Endodermal cell (in vitro differentiated cells): ENCODE measurements around the gene PCBP4. TPM values are rescaled to one million over a fixed set of nuclear protein-coding genes. Genes with fewer than 3 reads are reported as not detected.

Source experiments
- DNase-seq: peaks from one replicate; pipeline ENCODE4 v3.0.0-alpha.2; 2017
- H3K27ac ChIP-seq: 2 replicates; pipeline ENCODE4 v1.5.1; 2013; ENCODE audit warnings: mild to moderate bottlenecking, low read depth, low read length, moderate library complexity
- H3K27me3 ChIP-seq: 2 replicates; pipeline ENCODE4 v1.6.1; 2013; ENCODE audit warnings: mild to moderate bottlenecking, low read length, moderate library complexity; ENCODE audit not compliant: insufficient read depth, control insufficient read depth, poor library complexity, severe bottlenecking
- H3K36me3 ChIP-seq: 2 replicates; pipeline ENCODE4 v1.7.0; 2013; ENCODE audit warnings: mild to moderate bottlenecking, low read length, moderate library complexity; ENCODE audit not compliant: control insufficient read depth, insufficient read depth
- H3K4me1 ChIP-seq: one replicate; pipeline ENCODE4 v1.7.0; 2013; ENCODE audit warnings: low read length; ENCODE audit not compliant: control insufficient read depth, insufficient read depth
- H3K4me3 ChIP-seq: 2 replicates; pipeline ENCODE4 v1.5.1; 2013; ENCODE audit warnings: mild to moderate bottlenecking, low read length, moderate library complexity
- H3K9ac ChIP-seq: 2 replicates; pipeline ENCODE4 v1.6.1; 2013; ENCODE audit warnings: mild to moderate bottlenecking, low read length, moderate library complexity; ENCODE audit not compliant: poor library complexity, severe bottlenecking; ENCODE audit errors: extremely low read depth
- H3K9me3 ChIP-seq: 2 replicates; pipeline ENCODE4 v1.6.1; 2013; ENCODE audit warnings: mild to moderate bottlenecking, low read length, moderate library complexity; ENCODE audit not compliant: control insufficient read depth
- H3K27ac Mint-ChIP-seq: 2 replicates; pipeline ENCODE4 v1.8.0; 2020; ENCODE audit warnings: mixed read lengths
- H3K27me3 Mint-ChIP-seq: 2 replicates; pipeline ENCODE4 v1.8.0; 2021; ENCODE audit warnings: mild to moderate bottlenecking, mixed read lengths; ENCODE audit not compliant: insufficient read depth
- H3K36me3 Mint-ChIP-seq: 2 replicates; pipeline ENCODE4 v1.8.0; 2020; ENCODE audit warnings: low read depth, mixed read lengths
- H3K4me1 Mint-ChIP-seq: 2 replicates; pipeline ENCODE4 v1.8.0; 2020; ENCODE audit warnings: mixed read lengths
- H3K4me3 Mint-ChIP-seq: 2 replicates; pipeline ENCODE4 v1.8.0; 2020; ENCODE audit warnings: mild to moderate bottlenecking, moderate library complexity, mixed read lengths
- H3K9me3 Mint-ChIP-seq: 2 replicates; pipeline ENCODE4 v1.8.0; 2020; ENCODE audit warnings: mild to moderate bottlenecking, mixed read lengths
- CTCF ChIP-seq: fragments of 200-600 bp; sonication (generic); conservative IDR thresholded peaks from 2 replicates; pipeline ENCODE4 v1.5.0; 2021; ENCODE audit warnings: antibody characterized with exemption, mild to moderate bottlenecking
- WGBS, 2 experiments: methylation state at CpG; one replicate each; pipeline versions ENCODE4 v1.1.5 to v1.1.7; 2013; ENCODE audit warnings: missing lambda C conversion rate in 2 of 2, mixed read lengths in 1 of 2; ENCODE audit not compliant: insufficient coverage in 1 of 2, insufficient read length in 1 of 2; 5-methylcytosine and 5-hydroxymethylcytosine counted together
- total RNA-seq, 2 donors: library from RNA; stranded (reverse); fragmentation: NEBNext Ultra II Directional in 1 of 2; extraction: Animal tissue kit (Norgen Biotek cat#: 25700) in 1 of 2; gene quantifications; 2 replicates in 1 of 2; 3 replicates in 1 of 2; pipeline ENCODE4 v1.2.1, GENCODE V29; 2021

Gene PCBP4
- total RNA-seq, 2 donors from 2014 or later: 54.1 to 68.1 TPM

- Mint-ChIP-seq H3K9me3 (no peaks in the 10 kb centered on the region), H3K4me1 (peaks cover 18% of the 10 kb centered on the region), H3K4me3 (no peak overlapping the region), H3K36me3 (peaks cover 20% of the 10 kb centered on the region), H3K27ac (no peak overlapping the region), H3K27me3 (peaks cover 12% of the 10 kb centered on the region)
- H3K9me3 ChIP-seq: no peaks in the 10 kb centered on the region
- no peak overlapping the region for H3K9ac ChIP-seq
- H3K27ac ChIP-seq: no peak overlapping the region
- DNase-seq: no peak
- no peaks in the 10 kb centered on the region for H3K27me3 ChIP-seq
- H3K36me3 ChIP-seq: peaks cover 14% of the 10 kb centered on the region
- WGBS, 2 experiments: 88 to 96% methylated on average over 7 of the region's 7 CpGs
- H3K4me1 ChIP-seq: peaks cover 9% of the 10 kb centered on the region
- TF ChIP-seq CTCF: no peak
- H3K4me3 ChIP-seq: no peak overlapping the region
Observed at GRCh38 chr3:51998774-51999173, 31.5 kb upstream of the PCBP4 start.

- Mint-ChIP-seq H3K9me3 (no peaks in the 10 kb centered on the region), H3K36me3 (peaks cover 26% of the 10 kb centered on the region), H3K27me3 (peaks cover 8% of the 10 kb centered on the region), H3K27ac (peak overlapping the region; percentile 59), H3K4me3 (no peak overlapping the region), H3K4me1 (peaks cover 18% of the 10 kb centered on the region)
- Histone ChIP-seq H3K36me3 (peaks cover 19% of the 10 kb centered on the region), H3K9ac (no peak overlapping the region), H3K27ac (no peak overlapping the region), H3K4me3 (no peak overlapping the region), H3K4me1 (peaks cover 9% of the 10 kb centered on the region), H3K9me3 (no peaks in the 10 kb centered on the region), H3K27me3 (no peaks in the 10 kb centered on the region)
- 18 to 50% methylated on average over 4 to 6 of the region's 7 CpGs for WGBS, 2 experiments
- peak; percentile 81 for DNase-seq
- no peak for TF ChIP-seq CTCF
Observed at GRCh38 chr3:51997935-51998596, 30.8 kb upstream of the PCBP4 start.

GRCh38 chr3:51997172-51997571, 29.9 kb upstream of the PCBP4 start:
- no peak overlapping the region for H3K27ac ChIP-seq
- Mint-ChIP-seq H3K27ac (peak overlapping the region; percentile 28), H3K4me3 (no peak overlapping the region), H3K4me1 (peaks cover 23% of the 10 kb centered on the region), H3K9me3 (no peaks in the 10 kb centered on the region), H3K36me3 (peaks cover 34% of the 10 kb centered on the region), H3K27me3 (peaks cover 4% of the 10 kb centered on the region)
- TF ChIP-seq CTCF: no peak
- 81 to 100% methylated on average over 2 of the region's 2 CpGs for WGBS, 2 experiments
- peaks cover 27% of the 10 kb centered on the region for H3K36me3 ChIP-seq
- H3K4me1 ChIP-seq: peaks cover 12% of the 10 kb centered on the region
- DNase-seq: no peak
- no peaks in the 10 kb centered on the region for H3K9me3 ChIP-seq
- no peak overlapping the region for H3K4me3 ChIP-seq
- H3K27me3 ChIP-seq: no peaks in the 10 kb centered on the region
- H3K9ac ChIP-seq: no peak overlapping the region
